Measurements from ENCODE around the gene UMPS.

- no peak for TF ChIP-seq CTCF (conservative IDR thresholded peaks at IDR 0.05; ENCODE audit: low read depth, low read length)
- no peak for TF ChIP-seq EZH2 (IDR thresholded peaks at IDR 0.05; ENCODE audit: borderline replicate concordance, low read depth, low read length, poor library complexity, severe bottlenecking)
Measured at GRCh38 chr3:124777762-124778470, 47.7 kb downstream of the UMPS start.
